HK-2 (cell line): ENCODE data around the gene NPAS3.

Experiments used
- DNase-seq: peaks from one replicate; pipeline ENCODE4 v3.0.0-alpha.2; 2018; ENCODE audit not compliant: unreplicated experiment

NPAS3 gene

DNA sequence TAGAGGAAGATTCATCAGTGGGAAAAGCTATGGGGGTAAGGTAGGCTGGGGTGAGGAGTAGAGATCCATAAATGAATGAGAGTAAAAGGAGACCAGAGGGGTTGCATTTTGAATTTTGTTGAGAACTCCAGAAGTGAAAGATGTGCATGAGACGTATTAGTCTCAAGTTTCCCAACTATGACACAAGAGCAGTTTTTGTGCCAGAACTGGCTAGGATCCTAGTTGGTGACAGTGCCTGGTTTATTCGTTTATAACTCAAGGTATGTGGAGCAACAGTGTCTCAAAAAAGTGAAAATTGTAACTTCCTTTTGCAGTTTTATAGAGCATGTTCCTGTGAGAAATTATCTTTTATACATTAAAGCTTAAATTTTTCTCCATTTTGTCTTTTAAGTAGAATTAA lies 377.0 kb downstream of the NPAS3 start:
- DNase-seq, result no peak

DNA sequence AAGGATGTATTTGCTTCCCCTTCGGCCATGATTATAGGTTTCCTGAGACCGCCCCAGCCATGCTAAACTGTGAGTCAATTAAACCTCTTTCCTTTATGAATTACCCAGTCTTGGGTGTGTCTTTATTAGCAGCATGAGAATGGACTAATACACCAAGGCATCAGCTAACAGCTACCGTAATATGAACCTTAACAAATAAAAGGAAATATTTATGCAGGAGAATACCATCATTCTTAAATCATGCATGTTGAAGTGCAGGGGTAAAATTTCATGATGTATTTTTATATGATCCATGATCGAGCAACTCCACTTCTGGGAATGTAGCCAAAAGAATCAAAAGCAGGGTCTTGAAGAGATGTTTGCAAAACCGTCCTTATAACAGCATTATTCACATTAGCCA lies 379.0 kb downstream of the NPAS3 start:
- DNase-seq, result no peak

- DNase-seq, result no peak
Observed at GRCh38 chr14:33323979-33324378, 385.3 kb downstream of the NPAS3 start.

GRCh38 chr14:33331176-33331949 lies 392.7 kb downstream of the NPAS3 start:
- DNase-seq, result no peak

DNA sequence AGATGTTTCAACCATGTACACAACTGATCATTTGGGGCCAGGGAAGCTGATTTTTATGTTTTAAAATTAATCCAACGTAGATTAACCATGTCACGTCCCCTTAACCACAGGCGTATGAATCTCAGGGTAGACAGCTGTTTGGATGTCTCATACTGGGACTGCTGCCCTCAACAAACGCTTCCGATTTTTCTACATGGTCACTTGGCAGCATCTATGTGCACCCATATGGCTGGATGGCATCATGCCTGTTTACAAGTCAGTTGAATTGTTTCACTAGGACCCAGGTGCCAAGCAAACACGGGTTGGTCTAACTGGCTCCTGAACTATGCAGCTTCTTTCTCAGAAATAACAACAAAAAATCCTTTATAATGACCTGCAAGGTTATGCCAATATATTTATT lies 393.8 kb downstream of the NPAS3 start:
- no peak for DNase-seq

GRCh38 chr14:33335366-33335765 lies 396.7 kb downstream of the NPAS3 start:
- DNase-seq, result no peak

DNA sequence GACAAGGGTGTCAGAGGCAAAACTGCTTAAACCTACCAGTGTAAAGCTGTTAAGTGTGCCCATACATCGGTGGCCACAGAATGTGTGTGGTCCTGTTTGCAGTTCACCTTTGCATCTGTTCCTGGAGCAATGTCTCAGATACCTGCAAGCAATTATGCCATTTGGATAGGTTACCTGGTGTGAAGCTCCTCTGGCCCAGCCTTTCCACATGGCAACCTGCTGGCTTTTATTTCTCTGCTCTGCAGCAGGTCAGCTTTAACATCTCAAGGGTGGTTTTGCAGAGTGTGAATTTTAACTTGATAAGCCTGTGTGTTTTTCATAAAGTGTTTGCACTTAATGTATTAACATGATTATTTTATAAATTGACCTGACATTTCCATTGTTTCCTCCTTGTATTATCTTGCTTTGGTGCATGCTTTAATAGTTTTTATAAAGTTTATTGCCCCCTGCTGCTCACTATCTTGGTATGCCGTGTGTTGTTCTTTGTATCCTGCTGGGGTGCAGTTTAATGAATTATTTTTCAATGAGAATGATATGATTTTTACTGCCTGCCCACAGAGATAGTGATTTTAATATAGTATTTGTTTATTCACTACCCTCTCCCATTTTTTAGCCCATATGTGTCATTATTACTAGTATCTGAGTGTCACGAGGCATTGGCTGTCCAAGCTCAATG lies 403.8 kb downstream of the NPAS3 start:
- no peak for DNase-seq

- no peak for DNase-seq
Observed at GRCh38 chr14:33343016-33343415, 404.3 kb downstream of the NPAS3 start.

DNA sequence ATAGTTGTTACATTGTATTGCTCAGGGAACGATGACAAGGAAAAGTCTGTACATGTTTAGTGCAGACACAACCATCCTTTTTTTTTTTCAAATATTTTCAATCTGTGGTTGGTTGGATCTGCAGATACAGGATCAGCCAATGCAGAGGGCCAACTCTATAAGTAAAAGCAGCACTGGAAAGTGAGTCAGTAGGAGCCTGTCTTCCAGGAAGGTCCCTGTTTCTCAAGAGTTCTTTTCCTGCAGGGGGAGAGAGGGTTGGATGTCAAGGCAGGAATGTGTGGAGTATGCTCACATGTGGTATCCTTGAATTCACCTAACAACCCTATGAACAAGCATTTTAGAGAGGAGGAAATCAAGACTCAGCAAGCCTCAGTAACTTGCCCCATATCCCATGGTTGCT lies 409.1 kb downstream of the NPAS3 start:
- no peak for DNase-seq

DNA sequence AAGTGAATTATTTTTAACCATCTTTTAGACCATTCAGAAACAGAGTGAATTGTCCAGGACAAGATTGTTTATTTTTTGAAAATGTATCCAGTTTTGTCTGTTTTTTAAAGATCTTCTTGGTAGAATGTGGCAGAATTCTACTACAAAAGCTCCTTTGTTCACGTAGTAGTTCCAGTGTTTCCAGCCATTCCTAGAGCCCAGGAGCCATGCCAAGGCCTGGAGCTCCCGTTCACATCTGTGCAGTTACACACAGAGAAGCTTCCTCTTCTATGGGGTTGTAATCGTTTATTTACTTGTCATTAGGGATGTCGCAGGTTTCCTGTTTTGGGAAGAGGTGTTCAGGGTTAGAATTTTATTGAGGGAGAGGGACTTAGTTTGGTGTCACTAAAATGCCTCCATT lies 409.8 kb downstream of the NPAS3 start:
- DNase-seq, result no peak

DNA sequence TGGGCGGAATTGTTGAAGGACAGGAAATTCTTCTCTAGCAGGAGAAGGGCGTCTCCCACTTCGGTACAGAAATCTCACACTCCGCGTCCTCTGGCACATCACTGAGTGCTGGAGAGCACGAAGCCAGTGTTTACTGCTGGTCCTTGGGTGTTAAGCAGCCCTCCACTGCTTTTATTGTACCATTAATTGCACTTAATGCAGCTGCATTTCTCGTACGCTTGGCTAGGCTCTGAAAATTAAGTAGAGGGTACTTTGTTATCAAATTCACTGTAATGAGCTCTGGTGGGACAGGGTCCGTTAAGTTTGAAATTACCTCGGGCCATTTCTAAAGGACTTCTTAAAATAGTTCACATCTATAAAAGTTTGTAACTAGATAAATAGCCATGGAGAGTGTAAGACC lies 411.2 kb downstream of the NPAS3 start:
- DNase-seq, result no peak

DNA sequence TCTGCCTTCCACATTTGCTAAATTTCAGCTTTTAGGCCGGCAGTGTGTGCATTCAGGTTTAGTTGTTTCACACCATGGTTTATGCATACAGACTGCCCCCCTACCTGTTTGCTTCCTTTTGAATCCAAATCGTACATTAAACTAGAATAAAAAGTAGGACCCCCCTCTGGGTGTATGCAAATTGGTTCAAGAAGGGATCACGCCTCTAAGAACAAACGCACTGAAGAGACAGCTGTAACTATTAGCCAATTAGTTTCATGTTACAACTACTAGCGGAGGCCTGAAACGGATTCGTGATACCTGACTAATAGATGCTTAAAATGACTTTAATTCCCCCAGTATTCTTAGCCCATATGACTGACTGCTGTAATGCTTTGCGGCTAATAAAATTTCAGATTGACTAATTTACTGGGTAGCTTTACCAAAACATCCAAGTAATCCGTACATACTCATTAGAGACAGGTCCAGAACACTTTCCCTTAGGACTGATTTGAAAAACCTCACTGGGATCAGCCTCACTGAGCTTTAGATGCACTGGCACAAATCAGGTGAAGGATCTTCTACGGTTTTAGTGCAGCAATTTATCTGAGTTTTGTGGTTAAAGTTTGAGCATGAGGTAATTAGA lies 411.8 kb downstream of the NPAS3 start:
- DNase-seq, result no peak

GRCh38 chr14:33352821-33353220 lies 414.1 kb downstream of the NPAS3 start:
- DNase-seq, result no peak

DNA sequence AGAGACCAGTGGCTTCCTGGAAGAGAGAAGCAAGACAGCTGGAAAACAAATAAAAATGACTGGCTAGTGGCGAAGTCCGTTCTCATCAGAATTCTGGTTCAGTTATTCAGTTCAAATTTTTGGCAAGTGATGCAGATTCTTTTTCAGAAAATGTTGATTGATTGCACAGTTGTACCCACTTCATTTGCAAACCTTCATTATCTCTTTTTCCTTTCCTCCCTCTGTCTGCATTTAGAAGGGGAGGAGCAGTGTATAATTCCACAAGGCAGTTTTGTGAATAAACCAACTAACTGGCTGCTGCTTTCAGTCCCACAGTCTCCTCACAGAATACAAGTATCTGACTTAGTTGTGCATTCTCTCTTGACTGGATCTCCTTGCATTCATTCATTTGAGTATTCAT lies 417.5 kb downstream of the NPAS3 start:
- DNase-seq, result no peak

- no peak for DNase-seq
Observed at GRCh38 chr14:33357225-33358010, 418.7 kb downstream of the NPAS3 start.

- DNase-seq, result no peak
Observed at GRCh38 chr14:33359288-33359881, 420.7 kb downstream of the NPAS3 start.

- no peak for DNase-seq
Observed at GRCh38 chr14:33362934-33363333, 424.3 kb downstream of the NPAS3 start.

DNA sequence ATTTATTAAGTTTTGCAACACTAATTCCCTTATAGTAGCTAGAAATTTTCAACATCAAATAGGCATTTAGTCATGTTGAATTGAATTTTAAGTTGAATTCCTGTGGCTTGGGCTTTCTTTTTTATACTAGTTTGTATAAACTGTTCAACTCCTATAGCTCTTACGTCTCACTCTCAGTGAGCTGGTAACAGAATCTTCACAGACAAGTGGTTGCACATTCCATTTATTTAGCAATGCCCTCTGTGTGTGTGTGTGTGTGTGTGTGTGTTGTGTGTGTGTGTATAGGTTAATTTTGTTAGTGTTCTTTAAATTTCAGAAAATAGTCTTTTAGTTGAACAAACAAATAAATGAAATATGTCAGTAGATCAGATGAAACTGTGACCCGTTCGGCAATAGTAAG lies 425.0 kb downstream of the NPAS3 start:
- DNase-seq, result no peak

DNA sequence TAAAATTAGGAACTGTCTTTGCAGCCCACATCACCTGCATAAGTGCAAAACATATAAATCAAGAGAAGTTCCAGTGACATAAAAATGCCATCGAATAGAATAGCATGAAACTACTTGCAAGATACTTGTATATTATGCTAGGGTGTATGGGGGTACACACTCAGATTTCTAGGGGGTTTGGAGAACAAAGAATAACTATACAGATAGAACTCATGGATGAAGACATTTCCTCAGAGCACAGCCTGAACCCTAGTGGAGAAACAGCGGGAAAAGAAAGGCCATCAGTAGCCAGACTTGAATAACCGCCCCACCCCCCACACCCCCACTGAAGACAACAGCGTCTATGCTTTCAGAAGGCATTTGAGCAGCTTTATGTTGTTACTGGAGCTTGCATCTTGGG lies 425.8 kb downstream of the NPAS3 start:
- DNase-seq, result no peak

- DNase-seq, result no peak
Observed at GRCh38 chr14:33369041-33369440, 430.4 kb downstream of the NPAS3 start.

DNA sequence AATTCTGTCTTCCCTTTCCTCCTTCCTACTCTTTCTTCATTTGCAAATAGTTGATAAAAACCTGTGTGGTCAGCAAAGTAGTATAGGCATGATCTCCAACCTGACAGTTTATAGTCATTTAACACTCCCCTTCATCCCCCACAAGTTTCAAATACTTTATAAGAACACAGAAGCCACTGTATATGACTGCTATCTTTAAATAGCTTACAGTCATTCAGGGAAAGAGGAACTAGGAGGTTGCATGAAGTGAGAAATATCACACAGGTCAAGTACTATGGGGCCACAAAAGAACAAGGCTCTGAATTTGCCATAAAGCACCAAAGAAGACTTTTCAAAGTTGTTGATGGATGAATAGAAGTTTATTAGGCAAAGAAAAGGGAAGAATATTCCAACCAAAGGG lies 431.3 kb downstream of the NPAS3 start:
- DNase-seq, result no peak

GRCh38 chr14:33370426-33370825 lies 431.7 kb downstream of the NPAS3 start:
- DNase-seq, result no peak
